HG02884 (cell line): ENCODE measurements around the gene NAT9.

Experiments
- ATAC-seq: cut with Tn5 transposase; IDR thresholded peaks from one replicate; pipeline ENCODE4 v1.9.1; 2021; ENCODE audit warnings: mild to moderate bottlenecking, moderate library complexity; ENCODE audit not compliant: unreplicated experiment

The NAT9 gene

GRCh38 chr17:74780443-74781238, 4.5 kb upstream of the NAT9 start:
- no peak for ATAC-seq

DNA sequence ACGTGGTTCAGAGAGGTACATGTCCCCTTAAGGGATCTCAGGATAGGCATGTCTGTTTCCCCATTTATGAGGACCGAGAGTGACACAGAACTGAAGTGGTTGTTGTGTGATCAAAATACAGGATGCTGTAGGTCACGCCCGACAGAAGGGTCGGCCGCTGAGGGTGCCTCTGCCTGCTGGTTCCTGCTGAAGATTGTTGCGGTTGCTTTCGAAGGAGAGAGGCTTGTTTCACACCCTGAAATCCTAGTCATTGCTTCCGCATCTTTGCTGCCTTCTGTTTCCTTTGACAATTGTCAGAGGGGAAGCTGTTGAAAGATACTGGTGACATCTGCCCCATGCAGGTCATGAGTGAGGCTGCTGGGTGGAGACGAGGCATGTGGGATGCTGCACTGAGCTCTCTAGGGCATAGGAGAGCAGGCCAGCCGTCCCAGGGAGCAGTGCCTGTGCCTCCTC, 3.8 kb upstream of the NAT9 start:
- ATAC-seq, result peak; percentile 55

DNA sequence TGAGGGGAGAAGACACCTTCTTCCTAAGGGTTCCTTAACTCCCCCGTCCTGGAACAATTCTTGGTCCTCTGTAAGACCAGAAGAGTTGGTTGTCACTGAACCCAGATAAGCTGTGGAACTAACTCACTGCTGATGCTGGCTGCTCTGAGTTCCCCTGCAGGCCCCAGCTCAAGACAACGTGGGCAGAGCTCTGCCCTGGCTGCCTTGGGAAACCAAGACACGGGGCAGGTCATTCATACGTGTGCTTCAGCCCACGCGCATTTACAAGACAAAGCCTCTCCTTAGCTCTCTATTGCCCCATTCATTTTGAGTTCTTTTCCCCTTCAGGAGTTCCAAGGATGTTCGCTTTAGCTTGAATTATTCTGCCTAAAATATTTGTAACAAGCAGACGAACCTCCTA, 3.4 kb upstream of the NAT9 start:
- no peak for ATAC-seq

DNA sequence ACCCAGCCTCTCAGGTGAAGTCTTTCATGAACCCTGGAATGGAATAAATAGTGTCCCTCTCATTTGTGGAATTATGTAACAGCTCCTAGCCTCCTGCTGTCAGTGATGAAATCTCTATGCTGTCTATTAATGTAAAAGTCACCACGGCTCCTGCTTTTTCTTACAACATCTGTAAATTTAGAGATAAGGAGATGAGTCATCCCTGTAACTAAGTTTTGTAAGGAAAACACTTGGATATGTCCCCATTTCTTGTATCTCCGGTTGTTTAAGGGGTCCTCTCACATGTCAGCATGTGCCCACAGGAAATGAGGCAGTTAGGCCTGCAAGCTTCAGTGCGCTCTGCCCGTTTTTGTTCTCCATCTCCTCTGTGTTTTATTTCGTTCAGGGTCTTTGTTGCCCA, 2.8 kb upstream of the NAT9 start:
- no peak for ATAC-seq

DNA sequence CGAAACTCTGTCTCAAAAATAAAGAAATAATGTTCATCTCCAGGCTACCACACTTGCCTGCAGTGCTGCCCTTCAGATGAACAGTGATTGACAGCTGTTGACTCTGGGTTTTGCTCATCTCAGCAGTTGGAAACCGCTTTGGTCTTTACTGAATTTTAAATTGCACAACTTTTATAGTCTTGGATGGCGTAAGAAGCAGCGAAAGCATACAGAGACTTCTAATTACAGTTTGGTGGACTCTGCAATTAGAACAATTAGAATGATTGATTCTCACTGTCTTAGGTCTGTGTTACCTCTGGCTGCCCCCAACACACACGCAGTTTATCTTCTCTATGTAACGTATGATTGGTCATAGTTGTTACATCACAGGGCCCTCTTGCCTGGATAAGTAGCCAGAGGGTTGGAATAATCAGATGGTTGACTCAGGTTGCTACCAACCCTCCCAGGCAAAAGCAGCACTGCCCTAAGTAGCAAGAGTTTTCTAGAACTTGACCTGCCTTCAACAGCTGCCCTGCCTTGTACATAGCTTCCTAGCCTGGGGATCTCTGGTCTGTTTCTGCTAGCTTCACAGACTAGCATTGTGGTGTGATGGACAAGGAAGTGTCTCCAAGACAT, 1.9 kb upstream of the NAT9 start:
- ATAC-seq, result no peak

DNA sequence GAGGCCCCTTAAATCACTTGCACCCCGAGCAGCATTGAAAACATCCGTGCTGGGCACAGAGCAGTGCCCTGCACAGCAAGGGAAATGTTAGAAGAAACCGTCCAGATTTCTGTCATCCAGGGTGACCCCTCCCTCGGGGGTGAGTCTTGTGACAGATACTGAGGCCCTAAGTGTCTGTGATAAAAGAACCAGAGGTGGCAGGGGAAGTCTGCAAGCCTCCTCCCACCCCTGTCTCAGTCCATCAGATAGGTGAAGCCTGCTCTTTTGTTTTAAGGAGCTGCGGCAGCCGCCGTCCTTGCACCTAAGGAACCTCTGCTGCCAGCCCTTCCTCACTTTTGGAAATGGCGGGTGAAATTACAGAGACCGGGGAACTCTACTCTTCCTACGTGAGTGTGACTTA, 845 bp upstream of the NAT9 start:
- no peak for ATAC-seq

DNA sequence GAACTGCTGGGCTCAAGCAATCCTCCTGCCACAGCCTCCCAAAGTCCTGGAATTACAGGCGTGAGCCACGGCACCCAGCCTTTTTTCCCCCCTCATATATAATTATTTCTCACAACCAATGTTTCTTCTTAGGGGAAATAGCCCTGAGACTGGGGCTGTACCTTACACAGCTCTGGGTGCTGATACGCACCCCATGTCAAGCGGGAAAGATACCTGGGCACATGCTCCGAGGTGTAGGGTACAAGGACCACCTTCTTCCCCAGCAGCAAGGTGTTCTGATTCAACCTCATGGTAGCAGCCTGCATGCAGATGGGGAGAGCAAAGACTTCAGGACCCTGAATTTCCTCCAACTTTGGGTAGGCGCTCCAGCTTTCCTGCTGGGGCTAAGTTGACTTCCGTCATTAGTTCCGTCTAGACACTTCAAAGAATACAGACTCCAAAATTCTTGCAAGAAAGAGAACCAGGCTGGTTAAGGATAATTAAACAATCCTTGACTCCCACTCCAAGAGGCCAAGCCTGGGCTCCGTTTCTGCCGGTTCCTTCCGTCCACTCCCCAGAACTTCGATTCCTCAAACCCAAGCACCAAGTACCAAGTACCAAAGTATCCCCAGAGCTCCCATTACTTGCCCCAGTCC, 619 bp downstream of the NAT9 start:
- ATAC-seq, result no peak

DNA sequence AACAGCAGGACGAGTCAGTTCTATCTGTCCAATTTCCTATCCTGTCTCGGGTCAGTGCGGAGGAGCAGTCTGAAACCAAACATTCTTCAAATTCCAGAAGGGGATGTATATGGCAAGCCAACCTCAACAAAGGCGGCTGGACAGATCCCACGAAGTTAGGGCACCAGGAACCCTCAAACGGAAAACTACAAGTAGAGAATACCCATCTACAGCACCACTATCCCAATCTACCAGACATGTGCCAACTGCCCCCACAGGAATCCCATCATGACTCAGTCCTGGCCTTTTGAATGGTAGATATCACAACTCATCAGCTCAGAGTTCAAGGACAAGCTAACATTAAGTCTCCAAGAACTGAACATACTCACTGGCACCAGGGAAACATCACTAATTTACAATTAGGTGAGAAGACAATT, 2.3 kb downstream of the NAT9 start:
- no peak for ATAC-seq

GRCh38 chr17:74773414-74773813, 2.7 kb downstream of the NAT9 start:
- no peak for ATAC-seq

DNA sequence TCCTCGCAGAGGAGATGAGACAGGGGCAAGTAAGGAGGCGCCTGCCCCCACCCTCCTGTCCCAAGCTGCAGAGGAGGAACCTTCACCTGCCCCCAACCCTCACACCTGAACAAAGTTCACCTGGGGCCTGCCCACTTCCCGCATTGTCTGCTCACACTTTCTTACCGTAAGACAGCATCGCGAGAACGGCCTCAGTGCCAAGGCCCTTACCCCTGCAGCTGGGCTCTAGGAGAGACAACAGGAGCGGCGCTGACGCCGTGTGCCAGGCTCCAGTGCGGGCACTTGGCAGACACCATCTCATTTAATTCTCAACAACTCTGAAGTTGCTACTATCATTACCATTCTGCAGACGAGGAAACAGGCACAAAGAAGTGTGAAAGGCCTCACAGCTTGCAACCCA, 4.1 kb downstream of the NAT9 start:
- no peak for ATAC-seq

- ATAC-seq, result no peak
Measured at GRCh38 chr17:74771319-74771914, 4.7 kb downstream of the NAT9 start.

- ATAC-seq, result no peak
Measured at GRCh38 chr17:74770498-74771318, 5.4 kb downstream of the NAT9 start.

GRCh38 chr17:74769856-74770497, 6.2 kb downstream of the NAT9 start:
- ATAC-seq, result no peak

DNA sequence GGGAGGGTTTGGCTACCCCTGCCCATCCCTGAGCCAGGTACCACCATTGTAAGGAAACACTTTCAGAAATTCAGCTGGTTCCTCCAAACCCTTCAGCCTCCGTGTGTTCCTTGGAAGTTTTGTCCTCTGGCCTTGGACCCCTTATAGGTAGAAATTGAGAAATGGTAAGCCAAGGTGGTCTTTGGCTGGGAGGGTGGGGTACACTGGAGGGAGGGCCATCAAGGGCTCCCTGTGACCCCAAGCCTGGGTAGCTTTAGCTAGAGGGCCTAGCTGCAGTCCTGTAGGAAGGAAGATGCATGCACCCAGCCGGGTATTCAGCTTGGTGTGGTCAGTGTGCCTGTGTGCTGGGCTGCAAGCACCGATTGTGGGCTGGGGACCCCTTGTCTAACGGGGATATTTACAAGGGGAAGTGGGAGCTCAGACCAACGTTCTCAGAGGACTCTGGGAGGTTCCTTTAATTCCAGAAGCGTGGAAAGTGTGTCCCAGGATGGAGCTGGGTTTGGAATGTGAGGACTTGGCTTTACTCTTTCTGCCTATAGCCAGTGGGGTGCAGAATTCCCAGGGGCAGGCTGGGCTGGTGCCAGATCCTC, 6.8 kb downstream of the NAT9 start:
- ATAC-seq, result no peak

DNA sequence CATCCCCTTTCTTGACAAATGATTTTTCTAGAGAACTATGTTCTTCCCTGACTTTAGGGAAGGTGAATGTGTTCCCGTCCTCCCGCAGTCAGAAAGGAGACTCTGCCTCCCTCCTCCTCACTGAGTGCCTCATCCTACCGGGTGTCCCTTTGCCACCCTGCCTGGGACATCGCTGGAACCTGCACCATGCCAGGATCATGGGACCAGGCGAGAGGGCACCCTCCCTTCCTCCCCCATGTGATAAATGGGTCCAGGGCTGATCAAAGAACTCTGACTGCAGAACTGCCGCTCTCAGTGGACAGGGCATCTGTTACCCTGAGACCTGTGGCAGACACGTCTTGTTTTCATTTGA, 7.4 kb downstream of the NAT9 start:
- no peak for ATAC-seq

- no peak for ATAC-seq
Measured at GRCh38 chr17:74768069-74768762, 7.9 kb downstream of the NAT9 start.

- no peak for ATAC-seq
Measured at GRCh38 chr17:74767111-74767516, 9.0 kb downstream of the NAT9 start.

GRCh38 chr17:74766413-74766812, 9.7 kb downstream of the NAT9 start:
- ATAC-seq, result no peak

DNA sequence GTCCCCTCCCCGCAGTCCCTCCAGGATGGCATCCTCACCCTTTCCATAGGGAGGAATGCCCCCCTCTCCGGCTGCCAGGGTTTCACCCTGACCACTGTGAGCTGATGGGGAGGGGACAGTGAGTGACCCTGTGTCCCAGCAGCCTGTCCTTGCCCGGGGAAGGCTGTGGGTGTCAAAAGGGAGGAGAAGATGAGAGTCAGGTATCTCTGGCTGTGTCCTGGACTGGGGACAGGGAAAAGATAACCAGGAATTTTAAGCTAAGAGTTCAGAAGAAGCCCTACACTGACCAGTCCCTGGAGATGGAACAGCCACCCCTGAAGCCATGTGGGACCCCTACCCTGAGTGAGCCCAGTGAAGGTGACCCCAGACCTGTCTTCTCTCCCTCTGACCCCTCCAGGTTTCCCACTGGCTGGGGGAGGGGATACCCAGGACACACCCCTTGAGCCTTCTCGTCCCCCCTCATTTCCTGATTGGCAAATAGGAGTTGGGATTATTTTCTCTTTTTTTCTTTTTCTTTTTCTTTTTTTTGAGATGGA, 11.3 kb downstream of the NAT9 start:
- no peak for ATAC-seq
